HepG2 (cell line): ENCODE results near the gene IL11RA. TPM values are rescaled to one million over a fixed set of nuclear protein-coding genes. Genes with fewer than 3 reads are reported as not detected.

Source experiments
- ATF7 ChIP-seq, 2 experiments: fragments of 450-650 bp in 1 of 2; sonication (generic) in 1 of 2; formaldehyde crosslinking in 1 of 2; IDR thresholded peaks; 2 replicates each; pipeline versions ENCODE4 v1.4.0 to v1.6.1; 2016 to 2020; ENCODE audit warnings: antibody characterized with exemption in 1 of 2, mild to moderate bottlenecking in 1 of 2, missing genetic modification reagents in 1 of 2
- DNMT3B ChIP-seq: conservative IDR thresholded peaks from 2 replicates; pipeline ENCODE4 v1.6.1; 2016; ENCODE audit warnings: missing biosample characterization, control low read depth
- ESRRA ChIP-seq: sonication (generic); formaldehyde crosslinking; IDR thresholded peaks from 2 replicates; pipeline ENCODE4 v1.5.1; 2020; ENCODE audit warnings: mild to moderate bottlenecking, low read depth, missing genetic modification reagents
- MXD4 ChIP-seq: IDR thresholded peaks from 2 replicates; pipeline ENCODE4 v1.6.1; 2016; ENCODE audit warnings: mild to moderate bottlenecking, missing biosample characterization, missing genetic modification reagents
- REPIN1 ChIP-seq: sonication (generic); formaldehyde crosslinking; IDR thresholded peaks from 2 replicates; pipeline ENCODE4 v1.8.0; 2022; ENCODE audit warnings: missing genetic modification reagents, low read depth, mild to moderate bottlenecking, borderline replicate concordance
- RFXAP ChIP-seq: sonication (generic); formaldehyde crosslinking; IDR thresholded peaks from 2 replicates; pipeline ENCODE4 v1.4.0; 2020; ENCODE audit warnings: missing genetic modification reagents, borderline replicate concordance
- ZNF138 ChIP-seq: sonication (generic); formaldehyde crosslinking; IDR thresholded peaks from 2 replicates; pipeline ENCODE4 v1.5.0; 2020; ENCODE audit warnings: mild to moderate bottlenecking, low read depth, missing genetic modification reagents
- ZNF598 ChIP-seq: sonication (generic); formaldehyde crosslinking; IDR thresholded peaks from 2 replicates; pipeline ENCODE4 v1.5.1; 2020; ENCODE audit warnings: mild to moderate bottlenecking, missing genetic modification reagents, borderline replicate concordance
- ZNF749 ChIP-seq: sonication (generic); formaldehyde crosslinking; IDR thresholded peaks from 2 replicates; pipeline ENCODE4 v1.8.0; 2022; ENCODE audit warnings: mild to moderate bottlenecking, missing genetic modification reagents, moderate library complexity, borderline replicate concordance
- polyA plus RNA-seq, 8 experiments: library from polyadenylated mRNA; depleted of rRNA in 3 of 8; stranded (reverse) in 7 of 8; unstranded in 1 of 8; fragments of >200 nt; fragmentation: Illumina TruSeq in 4 of 8; extraction: Trizol in 4 of 8; gene quantifications; 2 replicates each; pipeline versions ENCODE4 v1.2.1 to v1.2.3, GENCODE V29; 2011 to 2016; ENCODE audit warnings: low read depth in 4 of 8, missing spikeins in 1 of 8, mixed read lengths in 1 of 8; ENCODE audit not compliant: insufficient read depth in 1 of 8
- total RNA-seq, 5 experiments: library from RNA; depleted of rRNA; stranded (reverse); fragments of >200 nt; fragmentation: Illumina TruSeq; extraction: Trizol; gene quantifications; 2 replicates each; pipeline ENCODE4 v1.2.3, GENCODE V29; 2016; ENCODE audit warnings: low read depth in 1 of 5
- TF ChIP-seq, protein P1 (sequence below): sonication (generic); formaldehyde crosslinking; IDR thresholded peaks from 2 replicates; pipeline ENCODE4 v1.4.0; 2020; ENCODE audit warnings: missing genetic modification reagents; ENCODE audit errors: not compliant biosample characterization
- TF ChIP-seq, protein P2 (sequence below): sonication (generic); formaldehyde crosslinking; IDR thresholded peaks from 2 replicates; pipeline ENCODE4 v1.5.0; 2020; ENCODE audit warnings: mild to moderate bottlenecking, missing genetic modification reagents
- TF ChIP-seq, protein P3 (sequence below): sonication (generic); formaldehyde crosslinking; IDR thresholded peaks from 2 replicates; pipeline ENCODE4 v1.4.0; 2020; ENCODE audit warnings: missing genetic modification reagents
- TF ChIP-seq, protein P4 (sequence below), 2 experiments: sonication (generic) in 1 of 2; formaldehyde crosslinking in 1 of 2; IDR thresholded peaks; 2 replicates each; pipeline versions ENCODE4 v1.4.0 to v1.6.1; 2016 to 2020; ENCODE audit warnings: borderline replicate concordance in 1 of 2, low read depth in 1 of 2, mild to moderate bottlenecking in 1 of 2, missing genetic modification reagents in 1 of 2
- TF ChIP-seq, protein P5 (sequence below): sonication (generic); formaldehyde crosslinking; IDR thresholded peaks from 2 replicates; pipeline ENCODE4 v1.9.0; 2022; ENCODE audit warnings: missing genetic modification reagents, mild to moderate bottlenecking, borderline replicate concordance

The IL11RA gene
- total and polyA plus RNA-seq, 2 of the 13 experiments (the other 11 are each of a cell fraction or from before 2014, with no cell fraction given) = 2.0 to 4.2 TPM

DNA sequence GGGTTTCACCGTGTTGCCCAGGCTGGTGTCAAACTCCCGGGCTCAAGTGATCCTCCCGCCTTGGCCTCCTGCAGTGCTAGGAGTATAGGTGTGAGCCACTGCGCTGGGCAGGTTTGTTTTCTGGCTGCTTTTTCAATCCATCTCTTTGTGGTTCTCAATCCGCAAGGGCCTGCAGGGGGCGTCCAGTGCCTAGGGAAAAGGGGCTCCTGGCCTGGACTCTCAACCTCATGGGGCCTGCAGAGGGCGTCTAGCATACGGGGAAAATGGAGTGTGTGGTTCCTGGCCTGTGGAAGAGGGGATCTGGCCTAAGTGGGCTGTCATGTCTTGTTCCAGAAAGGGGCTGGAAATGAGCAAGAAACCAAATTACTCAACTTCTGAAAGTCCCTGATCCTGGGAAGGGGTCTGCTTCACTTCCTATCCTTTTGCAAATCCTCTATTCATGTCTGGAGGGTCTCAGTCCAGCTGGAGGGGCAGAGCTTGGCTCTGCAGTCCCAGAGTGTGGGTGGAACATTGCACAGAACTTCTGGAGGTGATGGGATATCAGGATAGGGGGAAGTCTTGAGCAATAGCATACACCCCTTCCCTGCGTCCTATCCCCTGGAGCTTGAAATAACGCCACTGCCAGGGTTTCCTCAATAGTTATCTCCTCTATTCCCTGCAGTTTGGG is 23.2 kb downstream of the IL11RA start (continued):
- TF ChIP-seq, protein P1, sequence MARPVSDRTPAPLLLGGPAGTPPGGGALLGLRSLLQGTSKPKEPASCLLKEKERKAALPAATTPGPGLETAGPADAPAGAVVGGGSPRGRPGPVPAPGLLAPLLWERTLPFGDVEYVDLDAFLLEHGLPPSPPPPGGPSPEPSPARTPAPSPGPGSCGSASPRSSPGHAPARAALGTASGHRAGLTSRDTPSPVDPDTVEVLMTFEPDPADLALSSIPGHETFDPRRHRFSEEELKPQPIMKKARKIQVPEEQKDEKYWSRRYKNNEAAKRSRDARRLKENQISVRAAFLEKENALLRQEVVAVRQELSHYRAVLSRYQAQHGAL (CRISPR knock-in tag) = no peak
- TF ChIP-seq, protein P2, sequence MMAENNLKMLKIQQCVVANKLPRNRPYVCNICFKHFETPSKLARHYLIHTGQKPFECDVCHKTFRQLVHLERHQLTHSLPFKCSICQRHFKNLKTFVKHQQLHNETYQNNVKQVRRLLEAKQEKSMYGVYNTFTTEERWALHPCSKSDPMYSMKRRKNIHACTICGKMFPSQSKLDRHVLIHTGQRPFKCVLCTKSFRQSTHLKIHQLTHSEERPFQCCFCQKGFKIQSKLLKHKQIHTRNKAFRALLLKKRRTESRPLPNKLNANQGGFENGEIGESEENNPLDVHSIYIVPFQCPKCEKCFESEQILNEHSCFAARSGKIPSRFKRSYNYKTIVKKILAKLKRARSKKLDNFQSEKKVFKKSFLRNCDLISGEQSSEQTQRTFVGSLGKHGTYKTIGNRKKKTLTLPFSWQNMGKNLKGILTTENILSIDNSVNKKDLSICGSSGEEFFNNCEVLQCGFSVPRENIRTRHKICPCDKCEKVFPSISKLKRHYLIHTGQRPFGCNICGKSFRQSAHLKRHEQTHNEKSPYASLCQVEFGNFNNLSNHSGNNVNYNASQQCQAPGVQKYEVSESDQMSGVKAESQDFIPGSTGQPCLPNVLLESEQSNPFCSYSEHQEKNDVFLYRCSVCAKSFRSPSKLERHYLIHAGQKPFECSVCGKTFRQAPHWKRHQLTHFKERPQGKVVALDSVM = no peak
- TF ChIP-seq DNMT3B (CRISPR knock-in tag) = no peak
- TF ChIP-seq, protein P3, sequence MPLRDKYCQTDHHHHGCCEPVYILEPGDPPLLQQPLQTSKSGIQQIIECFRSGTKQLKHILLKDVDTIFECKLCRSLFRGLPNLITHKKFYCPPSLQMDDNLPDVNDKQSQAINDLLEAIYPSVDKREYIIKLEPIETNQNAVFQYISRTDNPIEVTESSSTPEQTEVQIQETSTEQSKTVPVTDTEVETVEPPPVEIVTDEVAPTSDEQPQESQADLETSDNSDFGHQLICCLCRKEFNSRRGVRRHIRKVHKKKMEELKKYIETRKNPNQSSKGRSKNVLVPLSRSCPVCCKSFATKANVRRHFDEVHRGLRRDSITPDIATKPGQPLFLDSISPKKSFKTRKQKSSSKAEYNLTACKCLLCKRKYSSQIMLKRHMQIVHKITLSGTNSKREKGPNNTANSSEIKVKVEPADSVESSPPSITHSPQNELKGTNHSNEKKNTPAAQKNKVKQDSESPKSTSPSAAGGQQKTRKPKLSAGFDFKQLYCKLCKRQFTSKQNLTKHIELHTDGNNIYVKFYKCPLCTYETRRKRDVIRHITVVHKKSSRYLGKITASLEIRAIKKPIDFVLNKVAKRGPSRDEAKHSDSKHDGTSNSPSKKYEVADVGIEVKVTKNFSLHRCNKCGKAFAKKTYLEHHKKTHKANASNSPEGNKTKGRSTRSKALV (CRISPR knock-in tag) = peak; percentile 69; the same call in 1 of the 2 replicates
- no peak for TF ChIP-seq ATF7 (IDR thresholded peaks at IDR 0.05)
- TF ChIP-seq ATF7 (CRISPR knock-in tag; IDR thresholded peaks at IDR 0.05) = no peak
- TF ChIP-seq REPIN1 (CRISPR knock-in tag) = peak; percentile 44; the same call in 1 of the 2 replicates
- TF ChIP-seq ZNF598 = peak; percentile 66; the same call in 1 of the 2 replicates
- peak; percentile 44; the same call in 1 of the 2 replicates for TF ChIP-seq RFXAP (CRISPR knock-in tag)
- TF ChIP-seq, protein P4, sequence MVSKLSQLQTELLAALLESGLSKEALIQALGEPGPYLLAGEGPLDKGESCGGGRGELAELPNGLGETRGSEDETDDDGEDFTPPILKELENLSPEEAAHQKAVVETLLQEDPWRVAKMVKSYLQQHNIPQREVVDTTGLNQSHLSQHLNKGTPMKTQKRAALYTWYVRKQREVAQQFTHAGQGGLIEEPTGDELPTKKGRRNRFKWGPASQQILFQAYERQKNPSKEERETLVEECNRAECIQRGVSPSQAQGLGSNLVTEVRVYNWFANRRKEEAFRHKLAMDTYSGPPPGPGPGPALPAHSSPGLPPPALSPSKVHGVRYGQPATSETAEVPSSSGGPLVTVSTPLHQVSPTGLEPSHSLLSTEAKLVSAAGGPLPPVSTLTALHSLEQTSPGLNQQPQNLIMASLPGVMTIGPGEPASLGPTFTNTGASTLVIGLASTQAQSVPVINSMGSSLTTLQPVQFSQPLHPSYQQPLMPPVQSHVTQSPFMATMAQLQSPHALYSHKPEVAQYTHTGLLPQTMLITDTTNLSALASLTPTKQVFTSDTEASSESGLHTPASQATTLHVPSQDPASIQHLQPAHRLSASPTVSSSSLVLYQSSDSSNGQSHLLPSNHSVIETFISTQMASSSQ (IDR thresholded peaks at IDR 0.05; ENCODE audit: low read depth) = no peak
- TF ChIP-seq, protein P4 (CRISPR knock-in tag; IDR thresholded peaks at IDR 0.05; ENCODE audit: borderline replicate concordance) = no peak
- TF ChIP-seq ESRRA (CRISPR knock-in tag) = 0 out of 2 replicates have a peak, but pooled peaks have one; percentile 55
- 0 out of 2 replicates have a peak, but pooled peaks have one; percentile 38 for TF ChIP-seq ZNF749 (CRISPR knock-in tag)
- no peak for TF ChIP-seq ZNF138 (CRISPR knock-in tag)
- TF ChIP-seq, protein P5, sequence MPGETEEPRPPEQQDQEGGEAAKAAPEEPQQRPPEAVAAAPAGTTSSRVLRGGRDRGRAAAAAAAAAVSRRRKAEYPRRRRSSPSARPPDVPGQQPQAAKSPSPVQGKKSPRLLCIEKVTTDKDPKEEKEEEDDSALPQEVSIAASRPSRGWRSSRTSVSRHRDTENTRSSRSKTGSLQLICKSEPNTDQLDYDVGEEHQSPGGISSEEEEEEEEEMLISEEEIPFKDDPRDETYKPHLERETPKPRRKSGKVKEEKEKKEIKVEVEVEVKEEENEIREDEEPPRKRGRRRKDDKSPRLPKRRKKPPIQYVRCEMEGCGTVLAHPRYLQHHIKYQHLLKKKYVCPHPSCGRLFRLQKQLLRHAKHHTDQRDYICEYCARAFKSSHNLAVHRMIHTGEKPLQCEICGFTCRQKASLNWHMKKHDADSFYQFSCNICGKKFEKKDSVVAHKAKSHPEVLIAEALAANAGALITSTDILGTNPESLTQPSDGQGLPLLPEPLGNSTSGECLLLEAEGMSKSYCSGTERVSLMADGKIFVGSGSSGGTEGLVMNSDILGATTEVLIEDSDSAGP (CRISPR knock-in tag) = no peak
- 0 out of 2 replicates have a peak, but pooled peaks have one; percentile 33 for TF ChIP-seq MXD4 (CRISPR knock-in tag)
